ENCODE results near the gene CAMP.
"Not testable (repeated sequence)": the region's sequence is repeated elsewhere in the genome, so short reads cannot be mapped to it uniquely, and the experiment has no call there.

Gene CAMP

GRCh38 chr3:48222616-48223513, at the start of gene CAMP:
Gene CAMP, plus strand, starts transcription at chr3:48223495. Its CDS starts 17 bp downstream, at chr3:48223512.
- FAIRE-seq, result no peak

GRCh38 chr3:48178072-48178471, 45.2 kb upstream of the CAMP start:
- FAIRE-seq, result no peak

- no peak for FAIRE-seq
These were observed 43.3 kb upstream of the CAMP start for GRCh38 chr3:48180021-48180420.

- FAIRE-seq, result no peak
These were observed 42.6 kb upstream of the CAMP start for GRCh38 chr3:48180531-48181253.

- no peak for FAIRE-seq
These were observed 39.0 kb upstream of the CAMP start for GRCh38 chr3:48184299-48184698.

- FAIRE-seq, result no peak
These were observed 38.2 kb upstream of the CAMP start for GRCh38 chr3:48185129-48185528.

GRCh38 chr3:48186631-48187300, 36.5 kb upstream of the CAMP start:
- FAIRE-seq, result no peak

GRCh38 chr3:48187301-48187578, 36.1 kb upstream of the CAMP start:
- FAIRE-seq, result no peak

GRCh38 chr3:48187579-48188265, 35.6 kb upstream of the CAMP start:
- FAIRE-seq, result no peak

GRCh38 chr3:48188266-48189201, 34.8 kb upstream of the CAMP start, which contains the start of gene CDC25A:
Gene CDC25A, minus strand, starts transcription at chr3:48188417. Its CDS starts 470 bp downstream, at chr3:48187947.
- FAIRE-seq, result peak; percentile 24

GRCh38 chr3:48189321-48189720, 34.0 kb upstream of the CAMP start:
- no peak for FAIRE-seq

GRCh38 chr3:48190911-48191310, 32.4 kb upstream of the CAMP start:
- FAIRE-seq, result no peak

- no peak for FAIRE-seq
These were observed 28.7 kb upstream of the CAMP start for GRCh38 chr3:48194446-48195071.

- no peak for FAIRE-seq
These were observed 26.7 kb upstream of the CAMP start for GRCh38 chr3:48196611-48197010.

GRCh38 chr3:48199117-48199516, 24.2 kb upstream of the CAMP start:
- no peak for FAIRE-seq

GRCh38 chr3:48202632-48203031, 20.7 kb upstream of the CAMP start:
- FAIRE-seq, result no peak

- no peak for FAIRE-seq
These were observed 15.2 kb upstream of the CAMP start for GRCh38 chr3:48208076-48208475.

GRCh38 chr3:48209445-48209844, 13.8 kb upstream of the CAMP start:
- no peak for FAIRE-seq

- FAIRE-seq, result not testable (repeated sequence)
These were observed 12.8 kb upstream of the CAMP start for GRCh38 chr3:48210534-48210933.

- not testable (repeated sequence) for FAIRE-seq
These were observed 11.5 kb upstream of the CAMP start for GRCh38 chr3:48211776-48212175.

- FAIRE-seq, result no peak
These were observed 9.1 kb upstream of the CAMP start for GRCh38 chr3:48214225-48214624.

Measured in colon (tissue), 2 donors.